ENCODE data around the gene IFT122. TPM values are rescaled to one million over a fixed set of nuclear protein-coding genes. Genes with fewer than 3 reads are reported as not detected.

The IFT122 gene
- total RNA-seq, 2 experiments from 2014 or later, result 22.7 to 26.7 TPM

GRCh38 chr3:129445471-129445870 is 5.4 kb downstream of the IFT122 start:
- Mint-ChIP-seq H3K27ac (no peak overlapping the region), H3K27me3 (no peaks in the 10 kb centered on the region), H3K9me3 (no peaks in the 10 kb centered on the region), H3K4me3 (no peak overlapping the region), H3K36me3 (ENCODE audit: low read depth) (peaks cover 4% of the 10 kb centered on the region), H3K4me1 (ENCODE audit: low read depth) (peaks cover 47% of the 10 kb centered on the region)
- TF ChIP-seq CTCF (IDR thresholded peaks at IDR 0.05), result no peak
- no peaks in the 10 kb centered on the region for H3K36me3 ChIP-seq (ENCODE audit: insufficient read depth, low read length)
- intact Hi-C loops (cut with DNase I, micrococcal nuclease), result no loop called here
- H3K9me3 ChIP-seq (ENCODE audit: control insufficient read depth in 1 of 2, insufficient read depth in 1 of 2, low read length in 2 of 2), result no peaks in the 10 kb centered on the region
- no peak overlapping the region for H3K4me3 ChIP-seq (ENCODE audit: low read length)
- CTCF ChIA-PET, result no interaction called here
- POLR2A ChIA-PET, result no interaction called here
- ATAC-seq (ENCODE audit: poor library complexity) (no peak), DNase-seq (no peak)
- no peaks in the 10 kb centered on the region for H3K27me3 ChIP-seq (ENCODE audit: control insufficient read depth in 1 of 2, insufficient read depth in 2 of 2, low read length in 2 of 2)
- H3K27ac ChIP-seq (ENCODE audit: low read depth in 1 of 2, low read length in 2 of 2), result no peak overlapping the region
- H3K4me1 ChIP-seq (ENCODE audit: insufficient read depth, low read length), result peaks cover 26% of the 10 kb centered on the region

- Mint-ChIP-seq H3K9me3 (no peaks in the 10 kb centered on the region), H3K27me3 (no peaks in the 10 kb centered on the region), H3K36me3 (ENCODE audit: low read depth) (peaks cover 7% of the 10 kb centered on the region), H3K4me1 (ENCODE audit: low read depth) (peaks cover 38% of the 10 kb centered on the region), H3K4me3 (no peak overlapping the region), H3K27ac (no peak overlapping the region)
- intact Hi-C loops (cut with DNase I, micrococcal nuclease), result no loop called here
- ATAC-seq (ENCODE audit: poor library complexity), result no peak
- POLR2A ChIA-PET, result no interaction called here
- Histone ChIP-seq H3K9me3 (ENCODE audit: control insufficient read depth in 1 of 2, insufficient read depth in 1 of 2, low read length in 2 of 2) (no peaks in the 10 kb centered on the region), H3K27me3 (ENCODE audit: control insufficient read depth in 1 of 2, insufficient read depth in 2 of 2, low read length in 2 of 2) (no peaks in the 10 kb centered on the region), H3K4me3 (ENCODE audit: low read length) (no peak overlapping the region), H3K36me3 (ENCODE audit: insufficient read depth, low read length) (no peaks in the 10 kb centered on the region), H3K4me1 (ENCODE audit: insufficient read depth, low read length) (peaks cover 17% of the 10 kb centered on the region), H3K27ac (ENCODE audit: low read depth in 1 of 2, low read length in 2 of 2) (no peak overlapping the region)
- CTCF ChIA-PET, result interaction anchor here (1.0 kb wide), 1 partner anchor 565 kb away, joined by 3 read pairs; no protein-coding TSS in a partner anchor
- no peak for TF ChIP-seq CTCF (IDR thresholded peaks at IDR 0.05)
- DNase-seq, result no peak
These were observed 6.9 kb downstream of the IFT122 start for GRCh38 chr3:129446926-129447325.

GRCh38 chr3:129448186-129448895 is 8.3 kb downstream of the IFT122 start:
- Mint-ChIP-seq H3K9me3 (no peaks in the 10 kb centered on the region), H3K4me3 (no peak overlapping the region), H3K36me3 (ENCODE audit: low read depth) (peaks cover 21% of the 10 kb centered on the region), H3K4me1 (ENCODE audit: low read depth) (peaks cover 24% of the 10 kb centered on the region), H3K27ac (no peak overlapping the region), H3K27me3 (no peaks in the 10 kb centered on the region)
- CTCF ChIA-PET, result no interaction called here
- TF ChIP-seq CTCF (IDR thresholded peaks at IDR 0.05), result no peak
- Histone ChIP-seq H3K4me1 (ENCODE audit: insufficient read depth, low read length) (peaks cover 8% of the 10 kb centered on the region), H3K4me3 (ENCODE audit: low read length) (no peak overlapping the region), H3K27ac (ENCODE audit: low read depth in 1 of 2, low read length in 2 of 2) (no peak overlapping the region), H3K36me3 (ENCODE audit: insufficient read depth, low read length) (no peaks in the 10 kb centered on the region), H3K9me3 (ENCODE audit: control insufficient read depth in 1 of 2, insufficient read depth in 1 of 2, low read length in 2 of 2) (no peaks in the 10 kb centered on the region), H3K27me3 (ENCODE audit: control insufficient read depth in 1 of 2, insufficient read depth in 2 of 2, low read length in 2 of 2) (no peaks in the 10 kb centered on the region)
- POLR2A ChIA-PET, result interaction anchor here (4.1 kb wide), 1 partner anchor 8 kb away, joined by 31 read pairs; the partner anchor contains the start of genes IFT122 and MBD4
- intact Hi-C loops (cut with DNase I, micrococcal nuclease), result no loop called here
- DNase-seq, result no peak
- no peak for ATAC-seq (ENCODE audit: poor library complexity)
